ENCODE measurements around the gene CPLANE2.
"Not testable (repeated sequence)": the region's sequence is repeated elsewhere in the genome, so short reads cannot be mapped to it uniquely, and the experiment has no call there.

Gene CPLANE2

GRCh38 chr1:16260814-16261213 lies 23.8 kb upstream of the CPLANE2 start:
- DNase-seq (ENCODE audit: low read depth in 1 of 2, low spot score in 1 of 2) = no peak
- Histone ChIP-seq H3K27ac (replicated peaks) (no peak overlapping the region), H3K4me3 (replicated peaks; ENCODE audit: insufficient read depth, low read length) (no peak overlapping the region), H3K27me3 (ENCODE audit: insufficient read depth, poor library complexity, severe bottlenecking) (no peaks in the 10 kb centered on the region)
- TF ChIP-seq POLR2AphosphoS5 (IDR thresholded peaks at IDR 0.05; ENCODE audit: low read depth) (no peak), CTCF (IDR thresholded peaks at IDR 0.05; ENCODE audit: insufficient read depth, low read length) (no peak), GABPA (IDR thresholded peaks at IDR 0.05; ENCODE audit: low read depth) (no peak), SPI1 (IDR thresholded peaks at IDR 0.05; ENCODE audit: borderline replicate concordance, low read depth) (no peak), REST (IDR thresholded peaks at IDR 0.05; ENCODE audit: insufficient replicate concordance, low read depth) (no peak)

- Histone ChIP-seq H3K27ac (replicated peaks) (no peak overlapping the region), H3K27me3 (ENCODE audit: insufficient read depth, poor library complexity, severe bottlenecking) (no peaks in the 10 kb centered on the region), H3K4me3 (replicated peaks; ENCODE audit: insufficient read depth, low read length) (no peak overlapping the region)
- TF ChIP-seq SPI1 (IDR thresholded peaks at IDR 0.05; ENCODE audit: borderline replicate concordance, low read depth) = no peak
- no peak for TF ChIP-seq CTCF (IDR thresholded peaks at IDR 0.05; ENCODE audit: insufficient read depth, low read length)
- no peak for TF ChIP-seq GABPA (IDR thresholded peaks at IDR 0.05; ENCODE audit: low read depth)
- TF ChIP-seq REST (IDR thresholded peaks at IDR 0.05; ENCODE audit: insufficient replicate concordance, low read depth) = no peak
- no peak for TF ChIP-seq POLR2AphosphoS5 (IDR thresholded peaks at IDR 0.05; ENCODE audit: low read depth)
- no peak for DNase-seq (ENCODE audit: low read depth in 1 of 2, low spot score in 1 of 2)
These were observed 21.7 kb upstream of the CPLANE2 start for GRCh38 chr1:16258591-16259135.

- DNase-seq (ENCODE audit: low read depth in 1 of 2, low spot score in 1 of 2) = no peak
- Histone ChIP-seq H3K27ac (replicated peaks) (no peak overlapping the region), H3K4me3 (replicated peaks; ENCODE audit: insufficient read depth, low read length) (no peak overlapping the region), H3K27me3 (ENCODE audit: insufficient read depth, poor library complexity, severe bottlenecking) (no peaks in the 10 kb centered on the region)
- TF ChIP-seq GABPA (IDR thresholded peaks at IDR 0.05; ENCODE audit: low read depth) = no peak
- TF ChIP-seq SPI1 (IDR thresholded peaks at IDR 0.05; ENCODE audit: borderline replicate concordance, low read depth) = no peak
These were observed 21.0 kb upstream of the CPLANE2 start for GRCh38 chr1:16257968-16258367.

GRCh38 chr1:16257556-16257955 lies 20.6 kb upstream of the CPLANE2 start:
- not testable (repeated sequence) for H3K4me3 ChIP-seq (replicated peaks; ENCODE audit: insufficient read depth, low read length); DNase-seq (ENCODE audit: low read depth in 1 of 2, low spot score in 1 of 2); H3K27ac ChIP-seq (replicated peaks); H3K27me3 ChIP-seq (ENCODE audit: insufficient read depth, poor library complexity, severe bottlenecking)

GRCh38 chr1:16256478-16256877 lies 19.5 kb upstream of the CPLANE2 start:
- no peak for DNase-seq (ENCODE audit: low read depth in 1 of 2, low spot score in 1 of 2)
- Histone ChIP-seq H3K4me3 (replicated peaks; ENCODE audit: insufficient read depth, low read length) (no peak overlapping the region), H3K27ac (replicated peaks) (no peak overlapping the region), H3K27me3 (ENCODE audit: insufficient read depth, poor library complexity, severe bottlenecking) (no peaks in the 10 kb centered on the region)
- TF ChIP-seq CTCF (IDR thresholded peaks at IDR 0.05; ENCODE audit: insufficient read depth, low read length) = no peak
- no peak for TF ChIP-seq GABPA (IDR thresholded peaks at IDR 0.05; ENCODE audit: low read depth)
- TF ChIP-seq REST (IDR thresholded peaks at IDR 0.05; ENCODE audit: insufficient replicate concordance, low read depth) = no peak
- TF ChIP-seq POLR2AphosphoS5 (IDR thresholded peaks at IDR 0.05; ENCODE audit: low read depth) = no peak
- no peak for TF ChIP-seq SPI1 (IDR thresholded peaks at IDR 0.05; ENCODE audit: borderline replicate concordance, low read depth)
